ENCODE measurements around the gene HDX.

The HDX gene

DNA sequence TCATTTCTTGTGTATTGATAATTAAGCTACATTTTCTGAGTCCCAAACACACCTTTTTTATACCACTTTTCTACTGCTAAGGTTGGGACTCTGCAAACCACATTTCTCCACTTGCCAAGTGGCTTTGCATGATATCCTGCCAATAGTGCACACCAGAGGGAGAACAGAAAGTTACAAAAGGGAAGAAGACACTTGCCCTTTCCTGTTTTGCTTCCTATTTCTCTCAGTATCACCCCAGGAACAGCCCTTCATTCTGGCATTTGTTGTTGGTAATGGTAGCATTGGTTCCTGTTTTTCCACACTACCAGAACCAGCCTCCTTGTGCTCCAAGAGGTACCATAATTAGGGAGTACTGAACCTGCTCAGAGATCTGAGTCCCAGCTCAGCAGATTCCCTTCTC, 87.1 kb downstream of the HDX start:
- DNase-seq (ENCODE audit: low read depth, low spot score) = no peak
- CTCF ChIA-PET = no interaction called here

DNA sequence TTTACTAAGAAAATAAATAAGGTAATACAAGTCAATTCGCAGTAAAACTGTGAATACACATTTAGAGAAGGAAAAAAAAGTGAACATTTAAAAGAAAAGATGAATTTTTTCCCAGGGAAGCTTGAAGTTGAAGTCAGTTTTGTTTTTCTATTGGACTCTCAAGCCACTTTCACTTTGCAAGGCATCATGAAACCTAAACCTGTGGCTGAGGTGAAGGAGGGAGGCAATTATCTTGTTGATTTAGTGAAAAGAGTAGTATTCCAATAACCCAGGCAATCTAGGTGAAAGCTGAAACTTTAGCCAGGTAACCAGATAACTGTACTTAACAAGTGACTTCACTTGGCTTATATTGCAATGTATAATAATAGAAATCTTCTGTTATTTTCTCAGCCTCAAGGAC, 138.6 kb downstream of the HDX start:
- DNase-seq (ENCODE audit: low read depth, low spot score) = no peak
- ChIA-PET POLR2A (no interaction called here), CTCF (no interaction called here)
- TF ChIP-seq, protein P1, sequence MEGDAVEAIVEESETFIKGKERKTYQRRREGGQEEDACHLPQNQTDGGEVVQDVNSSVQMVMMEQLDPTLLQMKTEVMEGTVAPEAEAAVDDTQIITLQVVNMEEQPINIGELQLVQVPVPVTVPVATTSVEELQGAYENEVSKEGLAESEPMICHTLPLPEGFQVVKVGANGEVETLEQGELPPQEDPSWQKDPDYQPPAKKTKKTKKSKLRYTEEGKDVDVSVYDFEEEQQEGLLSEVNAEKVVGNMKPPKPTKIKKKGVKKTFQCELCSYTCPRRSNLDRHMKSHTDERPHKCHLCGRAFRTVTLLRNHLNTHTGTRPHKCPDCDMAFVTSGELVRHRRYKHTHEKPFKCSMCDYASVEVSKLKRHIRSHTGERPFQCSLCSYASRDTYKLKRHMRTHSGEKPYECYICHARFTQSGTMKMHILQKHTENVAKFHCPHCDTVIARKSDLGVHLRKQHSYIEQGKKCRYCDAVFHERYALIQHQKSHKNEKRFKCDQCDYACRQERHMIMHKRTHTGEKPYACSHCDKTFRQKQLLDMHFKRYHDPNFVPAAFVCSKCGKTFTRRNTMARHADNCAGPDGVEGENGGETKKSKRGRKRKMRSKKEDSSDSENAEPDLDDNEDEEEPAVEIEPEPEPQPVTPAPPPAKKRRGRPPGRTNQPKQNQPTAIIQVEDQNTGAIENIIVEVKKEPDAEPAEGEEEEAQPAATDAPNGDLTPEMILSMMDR (IDR thresholded peaks at IDR 0.05; ENCODE audit: insufficient read depth, low read length, missing control alignments) = no peak
- H3K4me3 ChIP-seq (ENCODE audit: low read depth, low read length) = no peak overlapping the region

More for the DNA sequence above, 87.1 kb downstream of the HDX start:
- TF ChIP-seq, protein P1 (IDR thresholded peaks at IDR 0.05; ENCODE audit: insufficient read depth, low read length, missing control alignments) = no peak
- no peak overlapping the region for H3K4me3 ChIP-seq (ENCODE audit: low read depth, low read length)
- POLR2A ChIA-PET = no interaction called here

DNA sequence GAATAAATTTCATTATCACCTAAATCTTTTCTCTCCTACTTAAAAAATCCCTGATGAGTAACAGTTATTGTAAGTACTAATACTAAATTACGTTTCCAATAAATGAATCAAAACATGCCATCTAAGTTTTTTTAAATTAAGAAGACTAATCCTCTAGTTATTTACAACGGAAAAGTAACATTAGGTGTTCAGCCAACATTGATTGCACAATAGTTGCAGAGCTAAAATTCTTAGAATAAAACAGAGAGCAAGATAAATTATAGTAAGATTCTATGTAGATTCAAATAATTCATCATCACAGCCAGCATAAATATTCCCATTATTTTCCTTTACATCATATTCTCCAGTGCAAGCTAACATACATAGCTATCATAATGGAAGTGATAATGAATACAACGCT, 139.2 kb downstream of the HDX start:
- CTCF ChIA-PET = no interaction called here
- TF ChIP-seq, protein P1 (IDR thresholded peaks at IDR 0.05; ENCODE audit: insufficient read depth, low read length, missing control alignments) = no peak
- POLR2A ChIA-PET = no interaction called here
- H3K4me3 ChIP-seq (ENCODE audit: low read depth, low read length) = no peak overlapping the region
- no peak for DNase-seq (ENCODE audit: low read depth, low spot score)

DNA sequence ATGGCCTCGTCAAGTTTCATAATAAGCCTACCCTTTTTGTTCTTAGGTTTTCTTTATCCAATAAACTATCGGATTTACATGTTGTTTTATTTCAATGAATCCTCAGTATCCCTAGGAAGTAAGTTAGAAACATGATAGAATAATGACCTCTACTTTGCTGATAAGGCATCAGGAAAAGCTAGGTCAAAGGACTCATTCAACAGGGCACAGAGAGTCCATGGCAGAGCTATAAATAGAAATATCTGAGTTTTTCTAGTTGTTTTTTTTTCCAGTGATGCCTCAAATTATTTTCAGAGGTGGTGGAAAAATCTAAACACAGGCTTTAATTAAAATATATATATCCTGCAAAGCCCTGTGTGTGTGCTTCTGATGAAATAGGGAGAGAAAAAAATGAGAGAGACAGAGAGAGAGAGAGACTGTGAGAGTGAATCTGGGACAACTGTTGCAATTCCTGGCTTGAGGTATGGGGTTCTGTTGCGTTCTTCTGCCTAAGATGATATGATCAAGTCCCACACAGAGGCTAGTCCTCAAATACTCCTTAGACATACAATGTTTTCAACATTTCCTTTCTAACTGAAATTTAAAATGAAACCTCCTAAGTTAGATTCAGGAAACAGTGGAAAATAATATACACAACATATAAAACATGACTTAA, 139.9 kb downstream of the HDX start:
- ChIA-PET CTCF (interaction anchor here (0.6 kb wide), 1 partner anchor 654 kb away, joined by 3 read pairs; no protein-coding TSS in a partner anchor), POLR2A (no interaction called here)
- DNase-seq (ENCODE audit: low read depth, low spot score) = no peak

DNA sequence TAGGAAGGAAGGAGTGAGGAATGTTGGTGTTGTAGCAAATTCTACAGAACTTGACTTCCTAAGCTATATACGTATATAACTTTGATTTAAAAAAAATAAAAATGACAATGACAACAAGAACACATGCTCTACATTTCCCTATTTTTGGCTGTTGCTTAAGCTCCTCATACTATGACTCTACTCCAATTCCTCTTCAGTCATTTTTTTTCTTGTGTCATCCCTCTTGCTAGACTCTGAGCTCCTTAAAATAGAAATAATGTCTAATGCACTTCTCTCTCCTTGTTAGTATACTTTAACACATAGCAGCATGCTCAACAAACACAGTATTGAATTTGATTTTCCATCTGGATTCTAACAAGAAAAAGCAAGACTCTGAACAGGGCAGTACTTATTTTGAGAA, 144.0 kb downstream of the HDX start:
- no peak for DNase-seq (ENCODE audit: low read depth, low spot score)
- CTCF ChIA-PET = no interaction called here
- TF ChIP-seq, protein P1 (IDR thresholded peaks at IDR 0.05; ENCODE audit: insufficient read depth, low read length, missing control alignments) = no peak
- no peak overlapping the region for H3K4me3 ChIP-seq (ENCODE audit: low read depth, low read length)
- POLR2A ChIA-PET = no interaction called here

More for the DNA sequence above, 139.9 kb downstream of the HDX start:
- H3K4me3 ChIP-seq (ENCODE audit: low read depth, low read length) = no peak overlapping the region
- TF ChIP-seq, protein P1 (IDR thresholded peaks at IDR 0.05; ENCODE audit: insufficient read depth, low read length, missing control alignments) = no peak

DNA sequence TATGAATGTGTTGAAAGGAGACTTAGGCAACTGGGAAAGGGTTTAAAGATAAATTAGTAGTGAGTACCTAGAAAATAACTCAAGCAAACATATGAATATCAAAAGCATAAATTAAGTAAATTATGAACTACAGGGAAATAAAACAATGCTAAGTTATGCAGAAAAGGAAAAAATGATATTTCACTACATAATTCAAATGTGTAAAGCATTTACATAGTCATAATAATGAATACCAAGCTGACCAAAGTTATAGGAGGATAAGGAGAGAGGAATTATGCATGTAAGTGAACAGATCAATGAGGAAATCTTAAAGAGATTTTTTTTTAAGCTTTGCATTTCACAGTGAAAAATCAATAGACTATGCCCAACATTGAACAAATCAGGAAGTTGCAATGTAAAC, 145.0 kb downstream of the HDX start:
- TF ChIP-seq, protein P1 (IDR thresholded peaks at IDR 0.05; ENCODE audit: insufficient read depth, low read length, missing control alignments) = no peak
- CTCF ChIA-PET = no interaction called here
- POLR2A ChIA-PET = no interaction called here
- no peak overlapping the region for H3K4me3 ChIP-seq (ENCODE audit: low read depth, low read length)
- no peak for DNase-seq (ENCODE audit: low read depth, low spot score)

Data from AG04449 (cell line).